Measurements from ENCODE around the gene MED12. TPM values are rescaled to one million over a fixed set of nuclear protein-coding genes. Genes with fewer than 3 reads are reported as not detected.

MED12 gene
- total and polyA plus RNA-seq, 2 experiments from 2014 or later, result 7.1 to 40.6 TPM

GRCh38 chrX:71181910-71182799 is 63.8 kb downstream of the MED12 start (continued):
- TF ChIP-seq ZNF462 (CRISPR knock-in tag; IDR thresholded peaks at IDR 0.05) (no peak), EZH2phosphoT487 (IDR thresholded peaks at IDR 0.05; ENCODE audit: unreplicated experiment) (no peak), JUNB (IDR thresholded peaks at IDR 0.05; ENCODE audit: unreplicated experiment) (no peak)

- Histone ChIP-seq H3K4me2 (peak overlapping the region; percentile 61), H3K4me1 (ENCODE audit: insufficient read depth) (no peaks in the 10 kb centered on the region; the same call in 1 of the 2 replicates), H3F3A (replicated peaks; ENCODE audit: low read depth) (no peaks in the 10 kb centered on the region), H3K27ac (ENCODE audit: low read depth) (peak overlapping the region; percentile 94), H3K27me3 (ENCODE audit: insufficient read depth) (no peaks in the 10 kb centered on the region), H3K36me3 (ENCODE audit: insufficient read depth) (no peaks in the 10 kb centered on the region), H4K20me1 (replicated peaks; ENCODE audit: insufficient read depth) (no peaks in the 10 kb centered on the region), H3K9me2 (ENCODE audit: insufficient read depth) (no peaks in the 10 kb centered on the region), H3K4me3 (peak overlapping the region; percentile 34), H3K79me2 (replicated peaks; ENCODE audit: insufficient read depth) (no peaks in the 10 kb centered on the region), H2AFZ (no peak overlapping the region)
- H3K27me3 Mint-ChIP-seq (ENCODE audit: insufficient read depth, low read depth, poor library complexity), result no peaks in the 10 kb centered on the region
- peak; percentile 3 for DNase-seq (ENCODE audit: low spot score)
- peak overlapping the region; percentile 99 for H3K27ac Mint-ChIP-seq
- peak overlapping the region; percentile 79 for H3K4me3 Mint-ChIP-seq
- no peaks in the 10 kb centered on the region for H3K9me3 Mint-ChIP-seq
- peaks cover 25% of the 10 kb centered on the region for H3K4me1 Mint-ChIP-seq
- H3K36me3 Mint-ChIP-seq (ENCODE audit: low read depth), result no peaks in the 10 kb centered on the region
- ATAC-seq, result no peak
- TF ChIP-seq CREB1 (CRISPR knock-in tag; IDR thresholded peaks at IDR 0.05; ENCODE audit: low read depth) (no peak), REST (IDR thresholded peaks at IDR 0.05; ENCODE audit: unreplicated experiment) (no peak), NANOG (IDR thresholded peaks at IDR 0.05; ENCODE audit: borderline replicate concordance) (no peak), EZH2phosphoT487 (IDR thresholded peaks at IDR 0.05; ENCODE audit: unreplicated experiment) (no peak), CTCF (conservative IDR thresholded peaks at IDR 0.05; ENCODE audit: low read depth in 2 of 2) (no peak), POLR2AphosphoS5 (IDR thresholded peaks at IDR 0.05; ENCODE audit: low read depth) (no peak), STAT1 (IDR thresholded peaks at IDR 0.05; ENCODE audit: unreplicated experiment) (no peak), JUNB (IDR thresholded peaks at IDR 0.05; ENCODE audit: unreplicated experiment) (no peak), ZNF114 (CRISPR knock-in tag; IDR thresholded peaks at IDR 0.05) (no peak)
Observed at GRCh38 chrX:71182871-71183270, 64.5 kb downstream of the MED12 start.

Measured in GM23338 (cell line).